Suprapubic skin (tissue), 4 donors: ENCODE results near the gene MRC2. TPM values are rescaled to one million over a fixed set of nuclear protein-coding genes. Genes with fewer than 3 reads are reported as not detected.

Experiments
- DNase-seq, 2 donors: peaks; one replicate each; pipeline ENCODE4 v3.0.0-alpha.2; 2019; ENCODE audit warnings: low spot score in 2 of 2
- H3K27ac ChIP-seq: fragments of 200-600 bp; sonication (generic); one replicate; pipeline ENCODE4 v1.5.1; 2019
- H3K27me3 ChIP-seq: fragments of 200-600 bp; sonication (generic); one replicate; pipeline ENCODE4 v1.5.1; 2019
- H3K36me3 ChIP-seq: fragments of 200-600 bp; sonication (generic); one replicate; pipeline ENCODE4 v1.5.1; 2019
- H3K4me1 ChIP-seq: fragments of 200-600 bp; sonication (generic); one replicate; pipeline ENCODE4 v1.5.1; 2019
- H3K4me3 ChIP-seq: fragments of 200-600 bp; sonication (generic); one replicate; pipeline ENCODE4 v1.5.1; 2019; ENCODE audit warnings: mild to moderate bottlenecking
- H3K9me3 ChIP-seq: fragments of 200-600 bp; sonication (generic); one replicate; pipeline ENCODE4 v1.5.1; 2019
- EP300 ChIP-seq: sonication (generic); formaldehyde crosslinking; IDR thresholded peaks from one replicate; pipeline ENCODE4 v1.6.1; 2017; ENCODE audit warnings: antibody characterized with exemption
- POLR2A ChIP-seq, 2 donors: fragments of 450-650 bp; IDR thresholded peaks; one replicate each; pipeline ENCODE4 v1.6.1; 2017; ENCODE audit warnings: antibody characterized with exemption in 2 of 2, mild to moderate bottlenecking in 2 of 2, moderate library complexity in 2 of 2
- POLR2AphosphoS5 ChIP-seq, 3 donors: sonication (generic); formaldehyde crosslinking; IDR thresholded peaks; one replicate each; pipeline ENCODE4 v1.6.1; 2017; ENCODE audit warnings: antibody characterized with exemption in 3 of 3
- WGBS: methylation state at CpG from one replicate; pipeline ENCODE4 v1.1.5; 2018; 5-methylcytosine and 5-hydroxymethylcytosine counted together
- total RNA-seq, 4 donors: library from RNA; depleted of rRNA; stranded (reverse); fragments of >200 nt; gene quantifications; one replicate each; pipeline ENCODE4 v1.1.0, GENCODE V29; 2016
- TF ChIP-seq, protein P1 (sequence below), 2 donors: fragments of 200-600 bp in 1 of 2; fragments of 450-650 bp in 1 of 2; sonication (generic) in 1 of 2; IDR thresholded peaks; one replicate each; pipeline ENCODE4 v1.5.1; 2016 to 2019; ENCODE audit warnings: antibody characterized with exemption in 2 of 2, mild to moderate bottlenecking in 1 of 2, moderate library complexity in 1 of 2

Gene MRC2
- total RNA-seq, 4 donors from 2014 or later, result 31.4 to 55.2 (median 37.1) TPM

DNA sequence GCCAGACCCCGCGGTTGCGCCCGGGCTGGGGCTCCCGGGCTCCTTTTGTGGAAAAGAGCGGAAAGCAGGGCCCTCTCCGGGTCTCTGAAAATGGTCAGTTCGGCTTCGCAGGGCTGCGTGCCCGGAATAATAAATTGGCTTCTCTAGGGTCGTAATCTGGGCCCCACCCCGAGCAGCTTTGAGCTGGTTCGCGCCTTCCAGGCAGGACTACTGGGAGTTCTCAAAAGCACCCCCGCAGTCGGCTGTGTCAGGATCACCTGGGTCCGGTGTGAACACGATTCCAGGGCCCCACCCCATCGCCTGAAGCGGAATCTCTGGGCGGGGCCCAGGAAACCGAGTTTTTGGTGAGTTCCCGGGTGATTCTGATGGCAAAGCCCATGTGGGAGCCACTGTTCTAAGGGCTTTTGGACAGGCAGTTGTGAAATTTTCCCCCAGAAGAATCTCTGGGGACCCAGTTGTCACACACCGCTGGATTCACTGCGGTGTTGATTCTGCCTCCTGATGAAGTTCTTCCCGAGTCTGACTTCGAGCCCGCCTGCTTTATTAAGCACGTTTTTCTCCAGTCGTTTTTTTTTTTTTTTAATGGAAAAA lies 77.0 kb downstream of the MRC2 start:
- Histone ChIP-seq H3K27ac (peak overlapping the region; percentile 90), H3K4me3 (peak overlapping the region; percentile 83), H3K27me3 (no peaks in the 10 kb centered on the region), H3K36me3 (no peaks in the 10 kb centered on the region), H3K9me3 (no peaks in the 10 kb centered on the region), H3K4me1 (peaks cover 29% of the 10 kb centered on the region)
- peak in 1 of 2 donors; percentile 78 for DNase-seq
- TF ChIP-seq POLR2A (IDR thresholded peaks at IDR 0.05) (no peak), POLR2AphosphoS5 (IDR thresholded peaks at IDR 0.05) (no peak), EP300 (no peak)
- TF ChIP-seq, protein P1, sequence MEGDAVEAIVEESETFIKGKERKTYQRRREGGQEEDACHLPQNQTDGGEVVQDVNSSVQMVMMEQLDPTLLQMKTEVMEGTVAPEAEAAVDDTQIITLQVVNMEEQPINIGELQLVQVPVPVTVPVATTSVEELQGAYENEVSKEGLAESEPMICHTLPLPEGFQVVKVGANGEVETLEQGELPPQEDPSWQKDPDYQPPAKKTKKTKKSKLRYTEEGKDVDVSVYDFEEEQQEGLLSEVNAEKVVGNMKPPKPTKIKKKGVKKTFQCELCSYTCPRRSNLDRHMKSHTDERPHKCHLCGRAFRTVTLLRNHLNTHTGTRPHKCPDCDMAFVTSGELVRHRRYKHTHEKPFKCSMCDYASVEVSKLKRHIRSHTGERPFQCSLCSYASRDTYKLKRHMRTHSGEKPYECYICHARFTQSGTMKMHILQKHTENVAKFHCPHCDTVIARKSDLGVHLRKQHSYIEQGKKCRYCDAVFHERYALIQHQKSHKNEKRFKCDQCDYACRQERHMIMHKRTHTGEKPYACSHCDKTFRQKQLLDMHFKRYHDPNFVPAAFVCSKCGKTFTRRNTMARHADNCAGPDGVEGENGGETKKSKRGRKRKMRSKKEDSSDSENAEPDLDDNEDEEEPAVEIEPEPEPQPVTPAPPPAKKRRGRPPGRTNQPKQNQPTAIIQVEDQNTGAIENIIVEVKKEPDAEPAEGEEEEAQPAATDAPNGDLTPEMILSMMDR (IDR thresholded peaks at IDR 0.05), result no peak
- WGBS, result 5% methylated on average over 26 of the region's 31 CpGs

DNA sequence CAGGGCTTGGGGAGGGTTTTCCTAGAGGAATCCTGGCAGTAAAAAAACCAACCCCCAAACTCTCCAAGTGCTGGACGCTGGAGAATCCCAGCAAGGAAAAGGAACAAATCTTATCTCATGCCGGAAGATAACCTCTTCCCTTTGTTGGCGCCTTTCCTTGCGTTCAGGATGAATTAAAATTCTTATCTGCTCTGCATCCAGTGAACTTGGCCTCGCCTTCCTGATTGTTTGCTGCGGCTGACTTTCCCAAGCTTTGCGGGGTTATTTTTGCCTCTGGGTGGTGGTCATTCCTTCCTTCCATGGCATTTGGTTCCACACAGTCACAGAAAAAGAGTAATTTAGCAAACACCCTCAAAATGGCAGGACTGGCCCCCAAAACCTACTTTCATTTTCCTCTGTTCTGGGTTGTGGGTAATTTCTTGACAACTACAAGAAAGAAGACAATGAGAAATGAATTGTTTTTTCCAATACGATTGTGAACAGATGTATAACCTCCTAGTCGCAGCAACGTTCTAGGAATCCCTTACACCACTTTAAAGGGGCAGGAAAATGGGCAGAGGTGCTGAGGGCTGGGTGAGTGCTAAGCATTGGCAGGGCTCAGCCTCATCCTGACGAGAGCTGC lies 77.8 kb downstream of the MRC2 start:
- Histone ChIP-seq H3K27me3 (no peaks in the 10 kb centered on the region), H3K36me3 (no peaks in the 10 kb centered on the region), H3K27ac (peak overlapping the region; percentile 90), H3K4me1 (peaks cover 29% of the 10 kb centered on the region), H3K9me3 (no peaks in the 10 kb centered on the region), H3K4me3 (peak overlapping the region; percentile 83)
- 26% methylated on average over 11 of the region's 11 CpGs for WGBS
- no peak for DNase-seq
- TF ChIP-seq POLR2A (IDR thresholded peaks at IDR 0.05) (no peak), EP300 (no peak), POLR2AphosphoS5 (IDR thresholded peaks at IDR 0.05) (no peak)
- TF ChIP-seq, protein P1 (IDR thresholded peaks at IDR 0.05), result no peak

DNA sequence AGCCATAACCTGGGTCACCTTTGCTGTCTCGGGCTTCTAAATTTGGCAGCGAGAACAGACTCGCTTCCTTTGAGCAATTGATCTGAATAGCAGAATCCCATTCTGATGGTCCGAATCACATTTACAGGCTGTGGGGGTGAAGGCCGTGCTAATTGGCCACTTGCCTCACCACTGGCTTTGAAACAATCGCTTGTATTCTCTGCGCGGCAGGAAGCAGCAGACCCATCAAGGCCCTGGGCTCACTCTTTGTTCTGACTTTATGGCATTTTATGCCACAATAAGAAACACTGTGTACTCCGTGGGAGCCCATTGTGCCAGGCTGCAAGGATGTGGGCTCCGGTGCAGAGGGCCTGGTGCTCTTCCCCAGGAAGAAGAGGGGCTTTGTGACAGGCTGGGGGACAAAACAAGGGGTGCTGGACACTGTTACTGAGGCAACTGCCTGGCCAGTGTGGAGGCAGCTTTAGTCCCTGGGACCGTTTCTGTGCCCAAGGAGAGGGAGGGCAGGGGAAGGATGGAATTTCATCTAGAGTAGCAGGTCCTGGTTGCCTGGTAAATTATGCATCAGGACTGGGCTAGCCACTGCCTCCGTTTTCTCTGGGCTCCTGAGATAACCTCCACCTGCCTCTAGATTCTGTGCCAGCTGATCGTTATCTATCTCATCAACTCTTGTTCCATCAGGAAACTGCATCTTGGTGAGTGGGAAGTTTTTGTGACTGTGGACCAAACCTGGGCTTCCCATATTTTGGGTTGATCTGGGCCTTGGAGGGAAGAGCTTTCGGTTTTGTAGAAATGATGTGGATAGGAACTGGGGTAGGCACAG lies 78.5 kb downstream of the MRC2 start:
- Histone ChIP-seq H3K27me3 (no peaks in the 10 kb centered on the region), H3K36me3 (no peaks in the 10 kb centered on the region), H3K4me3 (no peak overlapping the region), H3K27ac (peak overlapping the region; percentile 90), H3K9me3 (no peaks in the 10 kb centered on the region), H3K4me1 (peaks cover 29% of the 10 kb centered on the region)
- DNase-seq, result no peak
- no peak for TF ChIP-seq EP300
- TF ChIP-seq POLR2A (IDR thresholded peaks at IDR 0.05), result no peak
- TF ChIP-seq, protein P1 (IDR thresholded peaks at IDR 0.05), result no peak
- no peak for TF ChIP-seq POLR2AphosphoS5 (IDR thresholded peaks at IDR 0.05)
- 50% methylated on average over 13 of the region's 14 CpGs for WGBS

DNA sequence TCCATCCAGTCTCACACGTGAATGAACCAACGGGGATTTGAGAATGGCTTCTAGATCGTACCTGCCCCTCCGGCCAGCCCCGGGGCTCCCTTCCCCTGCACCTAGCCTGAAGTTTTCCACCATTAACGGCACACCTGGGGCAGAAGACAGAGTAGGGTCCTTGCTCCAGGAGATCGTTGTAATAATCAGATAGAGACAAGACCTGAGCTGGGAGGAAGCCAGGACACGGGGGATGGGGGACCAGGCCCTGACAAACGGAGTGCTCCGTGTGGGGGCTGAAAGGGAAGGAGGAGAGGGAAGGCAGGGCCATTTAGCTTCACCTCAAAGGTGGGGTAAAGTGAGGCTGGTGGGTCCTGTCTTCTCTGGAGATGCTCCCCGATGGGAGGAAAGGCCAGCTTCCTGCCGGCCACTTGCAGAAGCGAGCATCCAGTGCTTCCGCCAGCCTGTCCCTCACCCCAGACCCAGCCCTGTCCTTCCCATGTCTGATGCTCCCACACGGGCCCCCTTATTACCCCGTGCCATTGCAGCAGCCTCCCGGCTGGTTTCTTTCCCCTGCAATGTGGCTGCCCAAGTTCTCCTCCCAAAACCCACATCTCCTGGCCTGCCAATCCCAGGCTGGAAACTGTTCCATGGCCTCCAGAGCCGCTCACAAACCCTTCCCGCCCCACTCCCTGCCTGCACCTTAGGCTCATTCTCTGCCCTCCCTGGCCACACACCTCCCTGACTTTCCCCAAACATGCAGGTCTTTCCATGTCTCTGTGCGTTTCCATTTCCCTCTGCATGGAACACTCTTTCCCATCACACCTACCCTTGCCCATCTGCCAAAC lies 79.3 kb downstream of the MRC2 start:
- TF ChIP-seq, protein P1 (IDR thresholded peaks at IDR 0.05), result no peak
- TF ChIP-seq EP300 (no peak), POLR2A (IDR thresholded peaks at IDR 0.05) (no peak), POLR2AphosphoS5 (IDR thresholded peaks at IDR 0.05) (no peak)
- Histone ChIP-seq H3K4me1 (peaks cover 29% of the 10 kb centered on the region), H3K27ac (no peak overlapping the region), H3K9me3 (no peaks in the 10 kb centered on the region), H3K27me3 (no peaks in the 10 kb centered on the region), H3K36me3 (no peaks in the 10 kb centered on the region), H3K4me3 (no peak overlapping the region)
- peak in 1 of 2 donors; percentile 69 for DNase-seq
- 87% methylated on average over 17 of the region's 20 CpGs for WGBS
